Measurements from ENCODE around the gene MAGI2. TPM values are rescaled to one million over a fixed set of nuclear protein-coding genes. Genes with fewer than 3 reads are reported as not detected.

Gene MAGI2
- total RNA-seq, 1 experiment from 2014 or later = 0.34 TPM

GRCh38 chr7:78170815-78171214 lies 1282.7 kb downstream of the MAGI2 start:
- no peak overlapping the region for H3K4me3 ChIP-seq (ENCODE audit: low read depth, low read length, poor library complexity, severe bottlenecking)
- H3K4me1 ChIP-seq (ENCODE audit: insufficient read depth, low read length, poor library complexity, severe bottlenecking) = peaks cover 27% of the 10 kb centered on the region
- H3K36me3 ChIP-seq (ENCODE audit: insufficient read depth, low read length, poor library complexity, severe bottlenecking) = no peaks in the 10 kb centered on the region
- no TSS peak for BruUV-seq (replicated peaks)
- no peak overlapping the region for H3K27ac ChIP-seq (ENCODE audit: low read depth, low read length, poor library complexity, severe bottlenecking)
- ChIA-PET POLR2A (ENCODE audit: low non-redundant PET) (no interaction called here), CTCF (no interaction called here)
- H3K27me3 ChIP-seq (replicated peaks; ENCODE audit: insufficient read depth, low read depth, low read length, poor library complexity) = no peaks in the 10 kb centered on the region
- TF ChIP-seq EZH2 (IDR thresholded peaks at IDR 0.05; ENCODE audit: borderline replicate concordance, low read depth, low read length, poor library complexity, severe bottlenecking) (no peak), CTCF (conservative IDR thresholded peaks at IDR 0.05; ENCODE audit: low read depth, low read length) (no peak)
- intact Hi-C loops (cut with micrococcal nuclease; ENCODE audit: unreplicated experiment) = no loop called here
- no peak for DNase-seq (ENCODE audit: low spot score)
- no peaks in the 10 kb centered on the region for H3K9me3 ChIP-seq (ENCODE audit: low read depth, low read length, poor library complexity, severe bottlenecking)

- H3K36me3 ChIP-seq (ENCODE audit: insufficient read depth, low read length, poor library complexity, severe bottlenecking) = no peaks in the 10 kb centered on the region
- no TSS peak for BruUV-seq (replicated peaks)
- CTCF ChIA-PET = no interaction called here
- TF ChIP-seq EZH2 (IDR thresholded peaks at IDR 0.05; ENCODE audit: borderline replicate concordance, low read depth, low read length, poor library complexity, severe bottlenecking) = no peak
- TF ChIP-seq CTCF (conservative IDR thresholded peaks at IDR 0.05; ENCODE audit: low read depth, low read length) = no peak
- DNase-seq (ENCODE audit: low spot score) = no peak
- intact Hi-C loops (cut with micrococcal nuclease; ENCODE audit: unreplicated experiment) = loop anchor here (5.0 kb wide), 1 partner anchor 42 kb away; no protein-coding TSS in a partner anchor
- POLR2A ChIA-PET (ENCODE audit: low non-redundant PET) = no interaction called here
- H3K4me3 ChIP-seq (ENCODE audit: low read depth, low read length, poor library complexity, severe bottlenecking) = no peak overlapping the region
- no peaks in the 10 kb centered on the region for H3K27me3 ChIP-seq (replicated peaks; ENCODE audit: insufficient read depth, low read depth, low read length, poor library complexity)
- H3K27ac ChIP-seq (ENCODE audit: low read depth, low read length, poor library complexity, severe bottlenecking) = no peak overlapping the region
- H3K4me1 ChIP-seq (ENCODE audit: insufficient read depth, low read length, poor library complexity, severe bottlenecking) = peaks cover 31% of the 10 kb centered on the region
- no peaks in the 10 kb centered on the region for H3K9me3 ChIP-seq (ENCODE audit: low read depth, low read length, poor library complexity, severe bottlenecking)
Observed at GRCh38 chr7:78169992-78170391, 1283.5 kb downstream of the MAGI2 start.

- Histone ChIP-seq H3K9me3 (ENCODE audit: low read depth, low read length, poor library complexity, severe bottlenecking) (no peaks in the 10 kb centered on the region), H3K4me1 (ENCODE audit: insufficient read depth, low read length, poor library complexity, severe bottlenecking) (peaks cover 31% of the 10 kb centered on the region), H3K4me3 (ENCODE audit: low read depth, low read length, poor library complexity, severe bottlenecking) (no peak overlapping the region), H3K27me3 (replicated peaks; ENCODE audit: insufficient read depth, low read depth, low read length, poor library complexity) (no peaks in the 10 kb centered on the region), H3K36me3 (ENCODE audit: insufficient read depth, low read length, poor library complexity, severe bottlenecking) (no peaks in the 10 kb centered on the region), H3K27ac (ENCODE audit: low read depth, low read length, poor library complexity, severe bottlenecking) (no peak overlapping the region)
- intact Hi-C loops (cut with micrococcal nuclease; ENCODE audit: unreplicated experiment) = loop anchor here (5.0 kb wide), 1 partner anchor 43 kb away; no protein-coding TSS in a partner anchor
- ChIA-PET CTCF (no interaction called here), POLR2A (ENCODE audit: low non-redundant PET) (no interaction called here)
- no TSS peak for BruUV-seq (replicated peaks)
- DNase-seq (ENCODE audit: low spot score) = no peak
- no peak for TF ChIP-seq EZH2 (IDR thresholded peaks at IDR 0.05; ENCODE audit: borderline replicate concordance, low read depth, low read length, poor library complexity, severe bottlenecking)
Observed at GRCh38 chr7:78168865-78169264, 1284.6 kb downstream of the MAGI2 start.

- POLR2A ChIA-PET (ENCODE audit: low non-redundant PET) = no interaction called here
- no TSS peak for BruUV-seq (replicated peaks)
- intact Hi-C loops (cut with micrococcal nuclease; ENCODE audit: unreplicated experiment) = loop anchor here (5.0 kb wide), 1 partner anchor 44 kb away; no protein-coding TSS in a partner anchor
Observed at GRCh38 chr7:78167860-78168259, 1285.6 kb downstream of the MAGI2 start.

More at GRCh38 chr7:78167860-78168259, 1285.6 kb downstream of the MAGI2 start:
- Histone ChIP-seq H3K4me3 (ENCODE audit: low read depth, low read length, poor library complexity, severe bottlenecking) (no peak overlapping the region), H3K27me3 (replicated peaks; ENCODE audit: insufficient read depth, low read depth, low read length, poor library complexity) (no peaks in the 10 kb centered on the region), H3K36me3 (ENCODE audit: insufficient read depth, low read length, poor library complexity, severe bottlenecking) (no peaks in the 10 kb centered on the region), H3K27ac (ENCODE audit: low read depth, low read length, poor library complexity, severe bottlenecking) (no peak overlapping the region), H3K9me3 (ENCODE audit: low read depth, low read length, poor library complexity, severe bottlenecking) (no peaks in the 10 kb centered on the region), H3K4me1 (ENCODE audit: insufficient read depth, low read length, poor library complexity, severe bottlenecking) (peaks cover 30% of the 10 kb centered on the region)
- DNase-seq (ENCODE audit: low spot score) = no peak
- CTCF ChIA-PET = no interaction called here
- TF ChIP-seq EZH2 (IDR thresholded peaks at IDR 0.05; ENCODE audit: borderline replicate concordance, low read depth, low read length, poor library complexity, severe bottlenecking) = no peak
- TF ChIP-seq CTCF (conservative IDR thresholded peaks at IDR 0.05; ENCODE audit: low read depth, low read length) = no peak

All from A673 (cell line).